ENCODE measurements around the gene GNMT. TPM values are rescaled to one million over a fixed set of nuclear protein-coding genes. Genes with fewer than 3 reads are reported as not detected.
A peak's percentile ranks its signal among the peaks of the same experiment; 100 is the strongest.

The GNMT gene
- total RNA-seq, 3 donors from 2014 or later = 0.75 to 0.76 TPM; not detected in 1

DNA sequence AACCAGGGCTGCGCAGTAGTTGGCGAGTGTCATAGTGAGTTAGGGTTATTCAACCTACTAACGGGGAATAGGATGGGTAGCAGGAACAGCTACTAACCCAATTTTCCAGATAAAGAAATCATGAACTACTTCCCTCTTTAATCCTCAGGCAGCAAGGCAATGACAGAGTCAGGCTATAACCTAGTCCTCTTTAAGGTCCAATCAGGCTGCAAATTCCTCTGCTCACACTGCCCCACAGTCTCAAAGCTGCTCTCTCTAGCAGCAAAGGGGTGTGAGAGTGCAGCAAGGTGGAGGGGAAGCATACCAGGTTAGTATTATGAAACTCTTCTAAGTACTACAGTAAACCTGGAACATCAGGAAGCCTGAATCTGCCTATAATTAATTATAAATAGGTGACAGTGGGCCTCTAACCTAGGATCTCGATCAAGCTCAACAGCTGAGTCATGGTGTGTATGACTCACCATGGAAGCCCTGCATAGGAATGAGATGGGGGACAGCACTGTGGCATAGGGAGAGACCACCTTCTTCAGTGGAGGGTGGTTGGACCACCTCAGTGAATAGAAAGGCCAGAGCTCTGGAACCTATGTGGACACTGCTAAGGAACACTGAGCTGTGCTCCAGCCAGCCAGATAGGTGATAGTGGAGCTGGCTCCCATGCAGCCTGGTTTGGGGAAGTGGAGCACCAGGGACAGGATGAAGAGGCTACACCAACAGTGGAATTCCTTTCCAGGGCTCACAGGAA is 10.5 kb downstream of the GNMT start:
- intact Hi-C loops (cut with DNase I, micrococcal nuclease) = no loop called here
- no peak for TF ChIP-seq CTCF (IDR thresholded peaks at IDR 0.05)
- H3K4me3 ChIP-seq = no peak overlapping the region
- no peaks in the 10 kb centered on the region for H3K4me1 ChIP-seq (ENCODE audit: low read depth)
- ATAC-seq = no peak
- no peak for DNase-seq
- no peaks in the 10 kb centered on the region for H3K36me3 ChIP-seq (ENCODE audit: low read depth)
- H3K9me3 ChIP-seq = no peaks in the 10 kb centered on the region

DNA sequence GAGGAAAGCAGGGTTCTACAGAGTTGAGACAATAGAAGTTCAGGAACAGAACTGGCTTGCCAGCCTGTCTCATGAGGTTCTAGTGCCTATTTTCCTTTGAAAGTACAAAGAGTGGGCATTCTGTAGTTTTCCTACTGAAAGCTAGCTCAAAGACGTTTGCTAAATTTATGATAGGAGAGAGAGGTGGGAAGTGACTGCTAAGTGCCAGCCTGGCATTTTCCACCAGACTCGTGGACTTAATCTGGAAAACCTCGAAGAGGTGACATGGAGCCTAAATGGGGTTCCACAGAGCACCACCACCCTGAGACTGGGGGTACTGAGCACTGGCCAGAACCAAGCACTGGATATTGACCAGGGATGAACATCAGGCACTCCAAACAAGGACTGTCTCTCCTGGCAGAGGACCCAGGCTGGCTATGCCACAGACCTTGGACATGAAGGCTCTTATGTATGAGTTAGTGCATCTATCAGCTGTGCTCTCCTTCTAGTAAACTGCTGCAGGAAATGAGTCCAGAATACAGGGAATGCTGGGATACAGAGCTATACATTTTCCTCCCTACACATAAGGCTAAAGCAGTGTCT is 11.3 kb downstream of the GNMT start:
- Histone ChIP-seq H3K4me3 (no peak overlapping the region), H3K4me1 (ENCODE audit: low read depth) (no peaks in the 10 kb centered on the region), H3K9me3 (no peaks in the 10 kb centered on the region), H3K36me3 (ENCODE audit: low read depth) (no peaks in the 10 kb centered on the region)
- intact Hi-C loops (cut with DNase I, micrococcal nuclease) = no loop called here
- DNase-seq = no peak
- TF ChIP-seq CTCF (IDR thresholded peaks at IDR 0.05) = no peak
- no peak for ATAC-seq

DNA sequence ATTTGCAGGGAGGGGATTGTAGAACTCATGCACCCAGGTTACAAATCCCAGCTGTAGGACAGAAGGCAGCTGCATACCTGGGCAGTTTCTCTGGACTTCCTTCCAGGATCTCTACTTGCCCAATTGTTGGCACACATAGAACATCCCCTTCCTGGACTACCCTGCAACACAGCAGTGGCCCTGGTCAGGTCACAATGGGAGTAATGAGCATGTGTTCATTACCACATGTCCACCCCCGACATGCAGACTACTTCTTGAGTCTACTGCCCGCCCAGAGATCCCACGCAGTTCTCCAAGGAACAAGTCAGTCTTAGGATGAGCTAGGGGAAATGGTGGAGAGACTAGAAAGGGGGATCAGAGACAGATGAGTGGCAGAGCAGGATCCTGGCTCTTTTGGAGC is 13.4 kb downstream of the GNMT start:
- H3K36me3 ChIP-seq (ENCODE audit: low read depth) = no peaks in the 10 kb centered on the region
- no peak for ATAC-seq

DNA sequence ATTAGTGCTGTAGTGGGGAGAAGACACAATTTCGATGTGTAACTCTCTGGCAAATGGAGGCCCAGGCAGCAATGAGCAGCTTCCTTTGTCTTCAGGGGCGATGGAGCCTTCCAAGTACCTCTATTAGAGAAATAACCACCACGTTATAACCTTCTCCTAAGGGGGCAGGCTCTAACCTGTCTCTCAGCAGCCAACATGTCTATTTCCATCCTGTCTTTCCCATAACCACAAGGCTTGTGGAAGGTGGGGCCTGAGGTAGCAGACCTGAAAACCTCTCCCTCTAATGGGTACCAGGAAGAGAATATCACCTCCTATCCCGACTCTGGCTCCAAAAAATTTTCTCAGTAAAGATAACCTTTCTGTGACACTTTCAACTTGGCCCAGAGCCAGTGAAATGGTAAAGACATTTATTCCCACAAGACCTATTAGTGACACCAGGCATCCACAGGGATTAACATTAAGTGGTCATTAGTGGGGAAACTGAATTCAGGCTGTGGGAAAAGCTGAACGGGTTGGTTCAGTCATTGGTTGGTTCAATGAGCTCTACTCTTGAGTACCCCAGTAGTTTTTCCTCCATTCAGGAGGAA is 14.5 kb downstream of the GNMT start:
- no peak for DNase-seq

More for the DNA sequence above, 13.4 kb downstream of the GNMT start:
- no peak for TF ChIP-seq CTCF (IDR thresholded peaks at IDR 0.05)
- no peak overlapping the region for H3K4me3 ChIP-seq
- peaks cover 11% of the 10 kb centered on the region for H3K4me1 ChIP-seq (ENCODE audit: low read depth)
- no peak for DNase-seq
- no peaks in the 10 kb centered on the region for H3K9me3 ChIP-seq
- intact Hi-C loops (cut with DNase I, micrococcal nuclease) = no loop called here

DNA sequence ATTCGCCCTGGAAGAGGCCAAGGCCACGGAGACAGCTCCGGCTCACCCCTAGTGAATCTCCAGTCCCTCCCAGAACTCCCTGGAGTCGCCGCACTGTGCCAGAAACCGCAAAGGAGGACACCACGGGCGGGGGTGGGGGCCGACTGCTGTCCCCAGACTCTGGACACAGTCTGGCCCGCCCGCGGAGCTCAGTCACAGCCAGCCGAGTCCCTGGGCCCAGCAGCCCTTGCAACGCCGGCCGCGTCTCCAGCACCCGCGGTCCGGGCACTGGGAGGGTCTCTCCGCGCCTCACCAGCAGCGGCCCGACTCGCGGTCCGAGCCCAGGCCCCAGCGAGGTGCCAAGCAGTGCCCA is 17.9 kb downstream of the GNMT start:
- ATAC-seq (peak; percentile 64), DNase-seq (peak; percentile 42 to 69 (median 68))
- peaks cover 14% of the 10 kb centered on the region for H3K4me1 ChIP-seq (ENCODE audit: low read depth)
- intact Hi-C loops (cut with DNase I, micrococcal nuclease) = no loop called here
- H3K36me3 ChIP-seq (ENCODE audit: low read depth) = no peaks in the 10 kb centered on the region
- no peak for TF ChIP-seq CTCF (IDR thresholded peaks at IDR 0.05)
- peak overlapping the region; percentile 69 for H3K4me3 ChIP-seq
- no peaks in the 10 kb centered on the region for H3K9me3 ChIP-seq

More for the DNA sequence above, 14.5 kb downstream of the GNMT start:
- no peak for TF ChIP-seq CTCF (IDR thresholded peaks at IDR 0.05)
- Histone ChIP-seq H3K9me3 (no peaks in the 10 kb centered on the region), H3K36me3 (ENCODE audit: low read depth) (no peaks in the 10 kb centered on the region), H3K4me1 (ENCODE audit: low read depth) (peaks cover 14% of the 10 kb centered on the region), H3K4me3 (no peak overlapping the region)
- intact Hi-C loops (cut with DNase I, micrococcal nuclease) = no loop called here
- no peak for ATAC-seq

All from mucosa of descending colon (tissue), 3 donors.